HCT116 (cell line): Measurements from ENCODE around the gene ITIH4. TPM values are rescaled to one million over a fixed set of nuclear protein-coding genes. Genes with fewer than 3 reads are reported as not detected.

ENCODE experiments used
- ATAC-seq: fragments of 200-7000 bp; cut with Tn5 transposase; 2 replicates; pipeline ENCODE4 v1.9.1; 2020; ENCODE audit warnings: mild to moderate bottlenecking, moderate library complexity
- BruUV-seq: library from RNA; stranded (reverse); fragments of 400-500 nt; replicated peaks from 2 replicates; lab custom pipeline; 2021; lab: Mats Ljungman, UMichigan
- CTCF ChIA-PET: fragments of 300-600 bp; sonication (Branson Sonifier 250); formaldehyde crosslinking; loops from one replicate; lab custom pipeline; 2021; ENCODE audit warnings: antibody characterized with exemption; lab: Charles Lee
- POLR2A ChIA-PET: fragments of 300-600, 350-600 bp; sonication (Branson Sonifier 250); formaldehyde crosslinking; loops from one replicate; lab custom pipeline; 2021; ENCODE audit warnings: antibody characterized with exemption; lab: Charles Lee
- RAD21 ChIA-PET, 2 experiments: fragments of 300-600 bp; sonication (Branson Sonifier 250); formaldehyde crosslinking; loops; one replicate each; lab custom pipeline; 2023; ENCODE audit warnings: low total read pairs in 2 of 2; ENCODE audit not compliant: uncharacterized antibody in 2 of 2, unreplicated experiment in 2 of 2, low non-redundant PET in 1 of 2; lab: Charles Lee
- DNase-seq: peaks from one replicate; pipeline ENCODE4 v3.0.0-alpha.2; 2010; ENCODE audit warnings: low read depth, low spot score
- H2AFZ ChIP-seq: fragments of 200-600 bp; shearing (Covaris generic), sonication (generic); 2 replicates; pipeline ENCODE4 v1.6.1; 2017; ENCODE audit warnings: low read depth, mixed run types, mixed read lengths, antibody characterized with exemption, low read length; ENCODE audit not compliant: poor library complexity, severe bottlenecking
- H3K27ac ChIP-seq: 2 replicates; pipeline ENCODE4 v1.5.1; 2012; ENCODE audit warnings: low read depth, low read length
- H3K27me3 ChIP-seq: fragments of 200-600 bp; sonication (generic); 2 replicates; pipeline ENCODE4 v1.6.1; 2016; ENCODE audit warnings: mixed run types, low read length, mixed read lengths; ENCODE audit not compliant: insufficient read depth
- H3K36me3 ChIP-seq, 2 experiments: fragments of 200-500 bp in 1 of 2; fragments of 200-600 bp in 1 of 2; sonication (Bioruptor generic) in 1 of 2; sonication (generic) in 1 of 2; 2 replicates each; pipeline versions ENCODE4 v1.5.1 to v1.6.1; 2014 to 2016; ENCODE audit warnings: low read length in 2 of 2, inconsistent platforms in 1 of 2, mixed read lengths in 1 of 2, mixed run types in 1 of 2; ENCODE audit not compliant: insufficient read depth in 2 of 2, control insufficient read depth in 1 of 2
- H3K4me1 ChIP-seq, 2 experiments: fragments of 200-600 bp in 1 of 2; sonication (generic) in 1 of 2; 2 replicates each; pipeline versions ENCODE4 v1.5.1 to v1.6.1; 2012 to 2017; ENCODE audit warnings: low read length in 2 of 2, inconsistent platforms in 1 of 2, mild to moderate bottlenecking in 1 of 2, mixed read lengths in 1 of 2, mixed run types in 1 of 2, moderate library complexity in 1 of 2; ENCODE audit not compliant: insufficient read depth in 2 of 2, control insufficient read depth in 1 of 2
- H3K4me2 ChIP-seq: fragments of 200-600 bp; sonication (generic); 2 replicates; pipeline ENCODE4 v1.6.1; 2017; ENCODE audit warnings: mixed run types, low read length, mixed read lengths
- H3K4me3 ChIP-seq, 2 experiments: fragments of 200-600 bp in 1 of 2; sonication (generic) in 1 of 2; replicated peaks in 1 of 2; 2 replicates each; pipeline ENCODE4 v1.5.1; 2011 to 2016; ENCODE audit warnings: low read length in 2 of 2, control low read depth in 1 of 2, low read depth in 1 of 2, mild to moderate bottlenecking in 1 of 2, mixed read lengths in 1 of 2, mixed run types in 1 of 2
- H3K79me2 ChIP-seq: fragments of 200-600 bp; sonication (generic); 2 replicates; pipeline ENCODE4 v1.6.1; 2017; ENCODE audit warnings: mild to moderate bottlenecking, mixed run types, low read length, moderate library complexity, mixed read lengths; ENCODE audit not compliant: insufficient read depth
- H3K9ac ChIP-seq: fragments of 200-600 bp; sonication (generic); 2 replicates; pipeline ENCODE4 v1.6.1; 2016; ENCODE audit warnings: low read length, mixed read lengths
- H3K9me2 ChIP-seq: fragments of 200-600 bp; sonication (generic), shearing (Covaris generic); 2 replicates; pipeline ENCODE4 v1.6.1; 2017; ENCODE audit warnings: mixed run types, mild to moderate bottlenecking, moderate library complexity; ENCODE audit not compliant: insufficient read depth
- H3K9me3 ChIP-seq, 2 experiments: fragments of 200-500 bp in 1 of 2; fragments of 200-600 bp in 1 of 2; sonication (Bioruptor generic) in 1 of 2; sonication (generic) in 1 of 2; 2 replicates each; pipeline ENCODE4 v1.6.1; 2014 to 2017; ENCODE audit warnings: low read length in 2 of 2, mixed read lengths in 2 of 2, inconsistent platforms in 1 of 2, low read depth in 1 of 2, mild to moderate bottlenecking in 1 of 2, mixed run types in 1 of 2, moderate library complexity in 1 of 2; ENCODE audit not compliant: control insufficient read depth in 1 of 2, insufficient read depth in 1 of 2
- H4K20me1 ChIP-seq: fragments of 200-600 bp; sonication (generic), shearing (Covaris generic); 2 replicates; pipeline ENCODE4 v1.6.1; 2017; ENCODE audit warnings: mixed run types, mild to moderate bottlenecking, moderate library complexity; ENCODE audit not compliant: insufficient read depth
- ATF3 ChIP-seq: IDR thresholded peaks from 2 replicates; pipeline ENCODE4 v1.6.1; 2012
- CBX3 ChIP-seq: IDR thresholded peaks from 2 replicates; pipeline ENCODE4 v1.6.1; 2012; ENCODE audit warnings: low read depth
- CEBPB ChIP-seq: IDR thresholded peaks from 2 replicates; pipeline ENCODE4 v1.6.1; 2012; ENCODE audit warnings: low read depth
- EGR1 ChIP-seq: IDR thresholded peaks from 2 replicates; pipeline ENCODE4 v1.6.1; 2012; ENCODE audit warnings: low read depth
- EZH2phosphoT487 ChIP-seq: fragments of 200-600 bp; IDR thresholded peaks from 2 replicates; pipeline ENCODE4 v1.6.1; 2018; ENCODE audit warnings: antibody characterized with exemption, borderline replicate concordance
- FOSL1 ChIP-seq: IDR thresholded peaks from 2 replicates; pipeline ENCODE4 v1.6.1; 2012; ENCODE audit warnings: low read depth
- MAX ChIP-seq: IDR thresholded peaks from 2 replicates; pipeline ENCODE4 v1.6.1; 2012
- RAD21 ChIP-seq: IDR thresholded peaks from 2 replicates; pipeline ENCODE4 v1.6.1; 2012; ENCODE audit warnings: low read depth, mild to moderate bottlenecking
- SIN3A ChIP-seq: IDR thresholded peaks from 2 replicates; pipeline ENCODE4 v1.6.1; 2012; ENCODE audit warnings: low read depth
- SP1 ChIP-seq: IDR thresholded peaks from 2 replicates; pipeline ENCODE4 v1.6.1; 2012; ENCODE audit warnings: low read depth
- YY1 ChIP-seq: IDR thresholded peaks from 2 replicates; pipeline ENCODE4 v1.6.1; 2011; ENCODE audit warnings: low read length, low read depth, moderate library complexity, mild to moderate bottlenecking; ENCODE audit not compliant: insufficient replicate concordance; ENCODE audit errors: extremely low read depth
- ZFX ChIP-seq: fragments of 450-650 bp; IDR thresholded peaks from 2 replicates; pipeline ENCODE4 v1.6.1; 2017
- intact Hi-C: fragments of 100-400 bp; cut with micrococcal nuclease; formaldehyde crosslinking; loops from 2 replicates; pipeline ENCODE4 v1.10.0; 2022
- total RNA-seq: library from RNA; stranded (reverse); gene quantifications from one replicate; pipeline ENCODE4 v1.2.1, GENCODE V29; 2021; ENCODE audit not compliant: unreplicated experiment
- TF ChIP-seq, protein P1 (sequence below), 3 experiments: fragments of 200-600 bp in 1 of 3; sonication (generic) in 1 of 3; IDR thresholded peaks in 2 of 3; conservative IDR thresholded peaks in 1 of 3; 2 replicates each; pipeline ENCODE4 v1.5.1; 2012 to 2017; ENCODE audit warnings: low read depth in 2 of 3, low read length in 2 of 3, antibody characterized with exemption in 1 of 3, borderline replicate concordance in 1 of 3, control low read depth in 1 of 3, mild to moderate bottlenecking in 1 of 3, mixed read lengths in 1 of 3, mixed run types in 1 of 3, moderate library complexity in 1 of 3; ENCODE audit not compliant: insufficient read depth in 1 of 3
- TF ChIP-seq, protein P2 (sequence below): IDR thresholded peaks from 2 replicates; pipeline ENCODE4 v1.6.1; 2011; ENCODE audit warnings: mild to moderate bottlenecking, low read length, moderate library complexity; ENCODE audit not compliant: insufficient replicate concordance; ENCODE audit errors: extremely low read depth

ITIH4 gene
- total RNA-seq, 1 experiment from 2014 or later: 4.1 TPM

GRCh38 chr3:52794612-52795099 lies 35.8 kb downstream of the ITIH4 start, which contains the start of gene ITIH3:
Gene ITIH3, plus strand, starts transcription at chr3:52794796. Its CDS starts 8 bp downstream, at chr3:52794804.
- H3K9me2 ChIP-seq: no peaks in the 10 kb centered on the region
- no peaks in the 10 kb centered on the region for H3K79me2 ChIP-seq
- intact Hi-C loops: no loop called here
- H3K27me3 ChIP-seq: no peaks in the 10 kb centered on the region
- H3K36me3 ChIP-seq: no peaks in the 10 kb centered on the region
- H3K9me3 ChIP-seq: no peaks in the 10 kb centered on the region
- peaks cover 0 to 7% of the 10 kb centered on the region in 2 experiments; a peak in 1 of 4 replicates for H3K4me1 ChIP-seq
- ChIA-PET RAD21 (no interaction called here), CTCF (no interaction called here), POLR2A (no interaction called here)
- no peak within 1 kb of the TSS for H3K4me3 ChIP-seq
- H2AFZ ChIP-seq: no peak within 1 kb of the TSS
- H3K4me2 ChIP-seq: no peak within 1 kb of the TSS
- no peak for ATAC-seq
- no TSS peak for BruUV-seq
- H3K27ac ChIP-seq: no peak within 1 kb of the TSS
- TF ChIP-seq RAD21: no peak
- no peak for TF ChIP-seq ZFX
- no peak for TF ChIP-seq MAX
- TF ChIP-seq YY1: no peak
- no peak for TF ChIP-seq SP1
- TF ChIP-seq FOSL1: no peak
- no peak within 1 kb of the TSS for H3K9ac ChIP-seq
- H4K20me1 ChIP-seq: no peaks in the 10 kb centered on the region
- no peak for DNase-seq

DNA sequence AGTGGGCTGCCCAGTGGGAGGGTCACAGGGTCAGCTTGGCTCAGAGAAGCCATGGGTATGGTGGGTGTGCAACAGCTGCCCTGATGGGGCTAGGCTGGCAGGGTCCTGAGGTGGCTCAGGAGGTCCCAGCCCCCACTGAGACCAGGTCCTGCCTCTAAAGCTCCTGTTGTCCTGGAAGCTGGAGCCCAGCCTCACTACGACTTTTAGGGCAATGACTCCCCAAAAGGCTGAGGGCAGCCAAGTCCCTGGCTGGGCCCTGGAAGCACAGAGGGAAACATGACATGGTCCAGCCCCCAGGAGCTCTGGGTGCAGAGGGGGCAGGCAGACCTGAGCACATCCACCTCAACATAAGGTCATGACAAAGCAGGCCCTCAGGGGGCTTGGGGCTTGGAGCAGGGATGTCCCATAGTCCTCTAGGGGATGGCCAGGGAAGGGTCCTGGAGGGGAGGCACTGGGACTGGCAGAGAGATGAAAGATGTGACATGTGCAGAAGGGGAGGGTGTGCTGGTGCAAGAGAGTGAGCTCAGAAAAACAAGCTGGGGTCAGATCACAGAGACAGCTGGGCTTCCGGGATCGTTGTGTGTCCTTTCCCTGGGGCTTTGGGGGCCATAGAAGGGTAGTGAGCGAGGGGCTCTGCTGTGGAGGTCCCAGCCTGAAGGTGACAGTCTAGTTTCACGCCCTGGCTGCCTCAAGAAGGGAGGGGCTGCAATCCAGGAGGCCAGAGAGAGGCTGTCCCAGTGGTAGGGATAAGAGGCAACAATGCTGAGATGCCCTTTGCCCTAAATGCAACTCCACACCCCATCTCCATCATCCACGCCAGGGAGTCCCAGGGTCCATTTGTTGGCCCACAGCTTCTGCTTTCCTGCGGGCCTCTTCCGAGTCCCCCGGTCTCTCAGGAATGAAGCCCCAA lies 36.5 kb downstream of the ITIH4 start:
- CTCF ChIA-PET: no interaction called here
- POLR2A ChIA-PET: no interaction called here
- no peak overlapping the region for H3K9ac ChIP-seq
- no peaks in the 10 kb centered on the region for H3K9me3 ChIP-seq
- no peak overlapping the region for H3K4me2 ChIP-seq
- no peaks in the 10 kb centered on the region for H3K36me3 ChIP-seq
- intact Hi-C loops: no loop called here
- no peaks in the 10 kb centered on the region for H4K20me1 ChIP-seq
- no peaks in the 10 kb centered on the region for H3K9me2 ChIP-seq
- RAD21 ChIA-PET: no interaction called here
- no peaks in the 10 kb centered on the region for H3K27me3 ChIP-seq
- DNase-seq: no peak
- no TSS peak for BruUV-seq
- H3K79me2 ChIP-seq: no peaks in the 10 kb centered on the region
- H3K4me3 ChIP-seq: no peak overlapping the region
- TF ChIP-seq FOSL1 (no peak), ATF3 (no peak), EGR1 (no peak), YY1 (no peak), SIN3A (no peak), CEBPB (no peak), CBX3 (no peak), MAX (no peak), EZH2phosphoT487 (no peak), ZFX (no peak)
- TF ChIP-seq, protein P1, sequence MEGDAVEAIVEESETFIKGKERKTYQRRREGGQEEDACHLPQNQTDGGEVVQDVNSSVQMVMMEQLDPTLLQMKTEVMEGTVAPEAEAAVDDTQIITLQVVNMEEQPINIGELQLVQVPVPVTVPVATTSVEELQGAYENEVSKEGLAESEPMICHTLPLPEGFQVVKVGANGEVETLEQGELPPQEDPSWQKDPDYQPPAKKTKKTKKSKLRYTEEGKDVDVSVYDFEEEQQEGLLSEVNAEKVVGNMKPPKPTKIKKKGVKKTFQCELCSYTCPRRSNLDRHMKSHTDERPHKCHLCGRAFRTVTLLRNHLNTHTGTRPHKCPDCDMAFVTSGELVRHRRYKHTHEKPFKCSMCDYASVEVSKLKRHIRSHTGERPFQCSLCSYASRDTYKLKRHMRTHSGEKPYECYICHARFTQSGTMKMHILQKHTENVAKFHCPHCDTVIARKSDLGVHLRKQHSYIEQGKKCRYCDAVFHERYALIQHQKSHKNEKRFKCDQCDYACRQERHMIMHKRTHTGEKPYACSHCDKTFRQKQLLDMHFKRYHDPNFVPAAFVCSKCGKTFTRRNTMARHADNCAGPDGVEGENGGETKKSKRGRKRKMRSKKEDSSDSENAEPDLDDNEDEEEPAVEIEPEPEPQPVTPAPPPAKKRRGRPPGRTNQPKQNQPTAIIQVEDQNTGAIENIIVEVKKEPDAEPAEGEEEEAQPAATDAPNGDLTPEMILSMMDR (IDR thresholded peaks at IDR 0.05 in 2 of 3, conservative IDR thresholded peaks at IDR 0.05 in 1 of 3; ENCODE audit: borderline replicate concordance in 1 of 3, insufficient read depth in 1 of 3, low read depth in 2 of 3, low read length in 2 of 3): no peak
- TF ChIP-seq, protein P2, sequence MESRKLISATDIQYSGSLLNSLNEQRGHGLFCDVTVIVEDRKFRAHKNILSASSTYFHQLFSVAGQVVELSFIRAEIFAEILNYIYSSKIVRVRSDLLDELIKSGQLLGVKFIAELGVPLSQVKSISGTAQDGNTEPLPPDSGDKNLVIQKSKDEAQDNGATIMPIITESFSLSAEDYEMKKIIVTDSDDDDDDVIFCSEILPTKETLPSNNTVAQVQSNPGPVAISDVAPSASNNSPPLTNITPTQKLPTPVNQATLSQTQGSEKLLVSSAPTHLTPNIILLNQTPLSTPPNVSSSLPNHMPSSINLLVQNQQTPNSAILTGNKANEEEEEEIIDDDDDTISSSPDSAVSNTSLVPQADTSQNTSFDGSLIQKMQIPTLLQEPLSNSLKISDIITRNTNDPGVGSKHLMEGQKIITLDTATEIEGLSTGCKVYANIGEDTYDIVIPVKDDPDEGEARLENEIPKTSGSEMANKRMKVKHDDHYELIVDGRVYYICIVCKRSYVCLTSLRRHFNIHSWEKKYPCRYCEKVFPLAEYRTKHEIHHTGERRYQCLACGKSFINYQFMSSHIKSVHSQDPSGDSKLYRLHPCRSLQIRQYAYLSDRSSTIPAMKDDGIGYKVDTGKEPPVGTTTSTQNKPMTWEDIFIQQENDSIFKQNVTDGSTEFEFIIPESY: no peak
- TF ChIP-seq, all 23 proteins: peak for 0
- H2AFZ ChIP-seq: no peak overlapping the region
- peaks cover 0 to 4% of the 10 kb centered on the region in 2 experiments; a peak in 1 of 4 replicates for H3K4me1 ChIP-seq
- H3K27ac ChIP-seq: no peak overlapping the region
- no peak for ATAC-seq
